SK-N-SH treated with all-trans-retinoic acid at 6 μM for 48 hours (cell line): Measurements from ENCODE around the gene ADM5.

Source experiments
- ARNTL ChIP-seq: fragments of 450-650 bp; formaldehyde crosslinking; IDR thresholded peaks from 2 replicates; pipeline ENCODE4 v1.5.0; 2020; ENCODE audit warnings: low read depth, mild to moderate bottlenecking, moderate library complexity, borderline replicate concordance
- CSDC2 ChIP-seq: fragments of 250-450 bp; sonication (Bioruptor Pico); IDR thresholded peaks from 2 replicates; pipeline ENCODE4 v1.5.0; 2020; ENCODE audit warnings: mild to moderate bottlenecking, moderate library complexity
- GLIS3 ChIP-seq: fragments of 250-450 bp; sonication (Bioruptor Pico); IDR thresholded peaks from 2 replicates; pipeline ENCODE4 v1.5.0; 2020; ENCODE audit warnings: mild to moderate bottlenecking, moderate library complexity
- PPARA ChIP-seq: fragments of 250-450 bp; sonication (Bioruptor Pico); IDR thresholded peaks from 2 replicates; pipeline ENCODE4 v1.5.0; 2020; ENCODE audit warnings: mild to moderate bottlenecking, borderline replicate concordance
- ZFP3 ChIP-seq: fragments of 250-450 bp; sonication (Bioruptor Pico); IDR thresholded peaks from 2 replicates; pipeline ENCODE4 v1.5.0; 2020; ENCODE audit warnings: mild to moderate bottlenecking, moderate library complexity

- TF ChIP-seq ZFP3 (CRISPR knock-in tag) (no peak), PPARA (CRISPR knock-in tag) (no peak), ARNTL (no peak), CSDC2 (no peak), GLIS3 (CRISPR knock-in tag) (no peak)
Measured at GRCh38 chr19:49662011-49662410, 27.4 kb upstream of the ADM5 start.
